ENCODE measurements around the gene HES6.

HES6 gene

DNA sequence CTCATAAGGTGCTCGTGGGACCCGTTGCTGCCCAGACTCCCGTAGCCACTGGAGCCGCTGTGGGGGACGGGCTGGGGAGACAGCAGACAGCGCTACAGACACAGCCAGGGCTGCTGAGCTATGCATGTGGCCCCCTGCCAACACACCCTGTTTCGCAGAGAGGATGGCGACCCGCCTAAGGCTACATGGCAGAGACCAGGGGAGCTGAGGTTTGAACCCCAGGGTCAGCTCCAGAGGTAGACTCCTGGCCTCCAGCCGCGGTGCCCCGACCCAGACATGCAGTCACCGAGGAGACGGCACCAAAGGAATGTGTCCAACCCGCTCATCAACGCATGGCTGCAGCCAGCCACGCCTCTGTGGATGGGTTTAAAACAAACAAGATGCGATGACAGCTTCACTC lies 21.0 kb upstream of the HES6 start:
- H3K27me3 ChIP-seq (ENCODE audit: control insufficient read depth in 1 of 2, insufficient read depth in 1 of 2, low read length in 2 of 2): no peaks in the 10 kb centered on the region
- H3K23ac ChIP-seq (ENCODE audit: low read length in 2 of 2): no peak overlapping the region
- H2BK15ac ChIP-seq (ENCODE audit: low read depth, poor library complexity, severe bottlenecking): no peak overlapping the region
- H2BK5ac ChIP-seq (ENCODE audit: low read depth, low read length, poor library complexity, severe bottlenecking): no peak overlapping the region
- H2BK12ac ChIP-seq (ENCODE audit: low read length in 2 of 2): no peak overlapping the region
- H4K91ac ChIP-seq (ENCODE audit: low read length): no peak overlapping the region
- no peak overlapping the region for H3K4me2 ChIP-seq (ENCODE audit: low read length, poor library complexity, severe bottlenecking)
- WGBS: 92% methylated on average over 18 of the region's 18 CpGs
- no peak overlapping the region for H3K9ac ChIP-seq (ENCODE audit: low read length)
- H3K4me1 ChIP-seq (ENCODE audit: control insufficient read depth, insufficient read depth, low read depth, low read length): peaks cover 27% of the 10 kb centered on the region
- H3K79me1 ChIP-seq (replicated peaks; ENCODE audit: low read length, poor library complexity, severe bottlenecking): no peaks in the 10 kb centered on the region
- peaks cover 54 to 60% of the 10 kb centered on the region in 2 experiments for H3K36me3 ChIP-seq (ENCODE audit: control insufficient read depth in 1 of 2, insufficient read depth in 2 of 2, low read depth in 1 of 2, low read length in 2 of 2)
- no peak overlapping the region for H4K8ac ChIP-seq (ENCODE audit: low read length)
- no peak overlapping the region for H3K4me3 ChIP-seq (ENCODE audit: insufficient read depth in 1 of 2, low read depth in 1 of 2, low read length in 2 of 2)
- H2AFZ ChIP-seq (ENCODE audit: low read depth, low read length): no peak overlapping the region
- no peaks in the 10 kb centered on the region for H3K9me3 ChIP-seq (ENCODE audit: control insufficient read depth, low read length)
- H3K4ac ChIP-seq (ENCODE audit: low read depth in 1 of 2, low read length in 2 of 2): no peak overlapping the region
- no peak for DNase-seq
- H3K27ac ChIP-seq (ENCODE audit: low read length, poor library complexity, severe bottlenecking): no peak overlapping the region
- H2BK120ac ChIP-seq (ENCODE audit: low read depth, low read length): no peak overlapping the region
- H3K18ac ChIP-seq (ENCODE audit: low read depth in 1 of 2, low read length in 2 of 2): no peak overlapping the region
- no peak overlapping the region for H2AK5ac ChIP-seq (ENCODE audit: low read length, severe bottlenecking)
- no peak overlapping the region for H3K14ac ChIP-seq (ENCODE audit: low read length in 2 of 2)

DNA sequence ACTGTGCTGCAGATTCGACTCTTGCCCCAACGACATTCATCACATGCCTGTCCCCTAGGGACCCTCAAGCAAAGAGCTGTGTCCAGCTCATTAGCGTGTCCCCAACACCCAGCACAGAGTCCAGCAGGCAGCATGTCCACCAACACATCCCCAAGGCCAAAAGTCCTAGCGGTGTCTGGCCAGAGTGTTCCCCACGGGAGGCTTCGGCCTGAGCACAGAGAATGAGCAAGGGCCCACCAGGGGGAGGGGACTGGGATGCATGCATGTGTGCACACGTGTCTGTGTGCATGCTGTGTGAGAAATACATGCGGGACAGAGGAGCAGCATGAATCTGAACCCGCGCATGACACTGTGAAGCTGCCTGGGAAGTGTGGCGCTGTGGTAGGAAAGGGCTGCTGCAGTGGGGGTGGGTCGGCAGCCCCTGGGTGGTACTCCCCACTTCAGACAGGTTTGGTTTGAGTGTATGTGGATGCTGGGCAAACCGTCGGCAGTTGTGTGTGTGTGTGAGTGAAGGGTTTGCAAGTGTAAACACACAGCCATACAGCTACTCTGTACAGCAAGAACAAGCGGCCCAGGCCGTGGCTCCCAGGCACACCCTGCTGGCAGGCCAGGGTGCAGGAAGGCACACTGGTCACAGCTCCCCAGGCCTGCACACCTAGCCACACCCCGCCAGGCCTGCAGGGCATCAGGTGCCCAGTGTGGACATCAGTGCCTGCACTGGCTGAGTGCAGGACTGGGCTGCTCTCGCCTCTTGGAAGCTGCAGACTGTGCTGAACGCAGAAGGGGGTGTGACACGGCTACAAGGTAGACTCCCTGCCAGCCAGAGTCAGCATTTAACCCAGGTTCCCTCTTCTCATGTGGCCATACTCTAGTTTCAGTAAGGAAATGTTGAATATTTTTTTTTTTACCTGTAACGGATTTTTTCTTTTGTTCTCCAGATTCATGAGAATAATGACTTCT lies 19.5 kb upstream of the HES6 start:
- H3K27ac ChIP-seq (ENCODE audit: low read length, poor library complexity, severe bottlenecking): no peak overlapping the region
- H4K91ac ChIP-seq (ENCODE audit: low read length): no peak overlapping the region
- peaks cover 62 to 66% of the 10 kb centered on the region in 2 experiments for H3K36me3 ChIP-seq (ENCODE audit: control insufficient read depth in 1 of 2, insufficient read depth in 2 of 2, low read depth in 1 of 2, low read length in 2 of 2)
- no peaks in the 10 kb centered on the region for H3K9me3 ChIP-seq (ENCODE audit: control insufficient read depth, low read length)
- no peak for DNase-seq
- 88% methylated on average over 17 of the region's 21 CpGs for WGBS
- no peak overlapping the region for H3K4me2 ChIP-seq (ENCODE audit: low read length, poor library complexity, severe bottlenecking)
- no peak overlapping the region for H2BK15ac ChIP-seq (ENCODE audit: low read depth, poor library complexity, severe bottlenecking)
- no peak overlapping the region for H2BK12ac ChIP-seq (ENCODE audit: low read length in 2 of 2)
- H2AFZ ChIP-seq (ENCODE audit: low read depth, low read length): no peak overlapping the region
- no peak overlapping the region for H3K4me3 ChIP-seq (ENCODE audit: insufficient read depth in 1 of 2, low read depth in 1 of 2, low read length in 2 of 2)
- H3K4ac ChIP-seq (ENCODE audit: low read depth in 1 of 2, low read length in 2 of 2): no peak overlapping the region
- no peak overlapping the region for H3K18ac ChIP-seq (ENCODE audit: low read depth in 1 of 2, low read length in 2 of 2)
- peak overlapping the region in 1 of 2 experiments; percentile 6 for H3K14ac ChIP-seq (ENCODE audit: low read length in 2 of 2)
- peak overlapping the region; percentile 11 for H2AK5ac ChIP-seq (ENCODE audit: low read length, severe bottlenecking)
- H3K4me1 ChIP-seq (ENCODE audit: control insufficient read depth, insufficient read depth, low read depth, low read length): peaks cover 27% of the 10 kb centered on the region
- no peak overlapping the region for H3K9ac ChIP-seq (ENCODE audit: low read length)
- no peak overlapping the region for H3K23ac ChIP-seq (ENCODE audit: low read length in 2 of 2)
- H3K79me1 ChIP-seq (replicated peaks; ENCODE audit: low read length, poor library complexity, severe bottlenecking): no peaks in the 10 kb centered on the region
- no peak overlapping the region for H4K8ac ChIP-seq (ENCODE audit: low read length)
- H2BK5ac ChIP-seq (ENCODE audit: low read depth, low read length, poor library complexity, severe bottlenecking): no peak overlapping the region
- H2BK120ac ChIP-seq (ENCODE audit: low read depth, low read length): no peak overlapping the region
- H3K27me3 ChIP-seq (ENCODE audit: control insufficient read depth in 1 of 2, insufficient read depth in 1 of 2, low read length in 2 of 2): no peaks in the 10 kb centered on the region

DNA sequence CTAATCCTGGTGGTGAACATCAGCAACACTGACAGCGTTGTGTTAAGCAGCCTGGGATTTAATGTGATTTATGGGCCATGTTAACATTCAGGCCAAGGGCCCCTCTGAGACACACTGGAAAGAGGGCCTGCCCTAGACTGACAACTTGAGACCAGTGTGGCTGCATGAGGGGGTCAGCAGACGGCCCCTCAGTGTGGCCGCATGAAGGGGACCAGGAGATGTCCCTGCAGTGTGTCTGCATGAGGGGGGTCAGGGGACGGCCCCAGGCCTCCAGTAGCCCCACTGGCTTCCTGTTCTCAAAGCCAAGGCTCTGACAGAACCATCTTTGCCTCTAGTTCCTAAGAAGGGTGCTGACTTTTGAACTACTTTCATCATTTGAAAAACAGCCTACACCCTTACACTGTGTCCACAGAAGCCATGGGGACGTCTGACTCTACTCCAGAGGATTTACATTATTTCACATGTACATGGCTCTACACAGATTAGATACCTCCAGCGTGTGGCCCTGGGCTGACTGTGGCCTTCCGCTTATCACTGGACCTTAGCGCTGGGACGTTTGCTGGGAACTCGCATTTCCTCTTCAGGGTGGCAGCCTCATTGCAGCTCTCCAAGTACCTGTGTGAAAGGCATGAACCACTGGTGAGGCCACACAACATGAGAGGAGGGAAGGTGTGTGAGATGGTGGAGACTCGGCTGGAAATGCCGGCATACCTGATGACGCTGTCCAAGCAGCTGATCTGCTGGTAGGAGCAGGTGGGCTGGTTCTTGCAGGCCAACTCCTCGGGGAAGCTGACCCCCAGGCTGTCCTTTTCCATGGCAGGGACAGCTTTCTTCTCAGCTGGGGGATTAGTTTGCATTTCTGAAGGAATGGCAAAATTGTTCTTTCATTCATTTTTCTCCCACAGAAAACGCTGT lies 18.2 kb upstream of the HES6 start:
- no peak overlapping the region for H3K14ac ChIP-seq (ENCODE audit: low read length in 2 of 2)
- no peak overlapping the region for H2AK5ac ChIP-seq (ENCODE audit: low read length, severe bottlenecking)
- no peak overlapping the region for H3K4me2 ChIP-seq (ENCODE audit: low read length, poor library complexity, severe bottlenecking)
- no peak overlapping the region for H4K8ac ChIP-seq (ENCODE audit: low read length)
- no peak overlapping the region for H3K23ac ChIP-seq (ENCODE audit: low read length in 2 of 2)
- no peak overlapping the region for H3K9ac ChIP-seq (ENCODE audit: low read length)
- no peaks in the 10 kb centered on the region for H3K27me3 ChIP-seq (ENCODE audit: control insufficient read depth in 1 of 2, insufficient read depth in 1 of 2, low read length in 2 of 2)
- no peak overlapping the region for H2AFZ ChIP-seq (ENCODE audit: low read depth, low read length)
- WGBS: 91% methylated on average over 15 of the region's 15 CpGs
- peaks cover 63 to 78% of the 10 kb centered on the region in 2 experiments for H3K36me3 ChIP-seq (ENCODE audit: control insufficient read depth in 1 of 2, insufficient read depth in 2 of 2, low read depth in 1 of 2, low read length in 2 of 2)
- no peak overlapping the region for H2BK5ac ChIP-seq (ENCODE audit: low read depth, low read length, poor library complexity, severe bottlenecking)
- H3K9me3 ChIP-seq (ENCODE audit: control insufficient read depth, low read length): no peaks in the 10 kb centered on the region
- H3K18ac ChIP-seq (ENCODE audit: low read depth in 1 of 2, low read length in 2 of 2): no peak overlapping the region
- no peak overlapping the region for H3K4me3 ChIP-seq (ENCODE audit: insufficient read depth in 1 of 2, low read depth in 1 of 2, low read length in 2 of 2)
- H2BK120ac ChIP-seq (ENCODE audit: low read depth, low read length): no peak overlapping the region
- no peak overlapping the region for H4K91ac ChIP-seq (ENCODE audit: low read length)
- no peaks in the 10 kb centered on the region for H3K79me1 ChIP-seq (replicated peaks; ENCODE audit: low read length, poor library complexity, severe bottlenecking)
- H2BK15ac ChIP-seq (ENCODE audit: low read depth, poor library complexity, severe bottlenecking): no peak overlapping the region
- no peak overlapping the region for H3K4ac ChIP-seq (ENCODE audit: low read depth in 1 of 2, low read length in 2 of 2)
- peaks cover 27% of the 10 kb centered on the region for H3K4me1 ChIP-seq (ENCODE audit: control insufficient read depth, insufficient read depth, low read depth, low read length)
- no peak overlapping the region for H2BK12ac ChIP-seq (ENCODE audit: low read length in 2 of 2)
- no peak for DNase-seq
- no peak overlapping the region for H3K27ac ChIP-seq (ENCODE audit: low read length, poor library complexity, severe bottlenecking)

GRCh38 chr2:238256594-238257104 lies 16.8 kb upstream of the HES6 start:
- no peak overlapping the region for H2BK120ac ChIP-seq (ENCODE audit: low read depth, low read length)
- H3K18ac ChIP-seq (ENCODE audit: low read depth in 1 of 2, low read length in 2 of 2): no peak overlapping the region
- no peak overlapping the region for H2BK15ac ChIP-seq (ENCODE audit: low read depth, poor library complexity, severe bottlenecking)
- no peak overlapping the region for H3K4me3 ChIP-seq (ENCODE audit: insufficient read depth in 1 of 2, low read depth in 1 of 2, low read length in 2 of 2)
- no peak overlapping the region for H3K23ac ChIP-seq (ENCODE audit: low read length in 2 of 2)
- no peak overlapping the region for H3K4ac ChIP-seq (ENCODE audit: low read depth in 1 of 2, low read length in 2 of 2)
- H3K79me1 ChIP-seq (replicated peaks; ENCODE audit: low read length, poor library complexity, severe bottlenecking): no peaks in the 10 kb centered on the region
- no peak overlapping the region for H2BK5ac ChIP-seq (ENCODE audit: low read depth, low read length, poor library complexity, severe bottlenecking)
- H4K91ac ChIP-seq (ENCODE audit: low read length): no peak overlapping the region
- no peak overlapping the region for H2BK12ac ChIP-seq (ENCODE audit: low read length in 2 of 2)
- peaks cover 19% of the 10 kb centered on the region for H3K4me1 ChIP-seq (ENCODE audit: control insufficient read depth, insufficient read depth, low read depth, low read length)
- H3K9me3 ChIP-seq (ENCODE audit: control insufficient read depth, low read length): no peaks in the 10 kb centered on the region
- H3K27ac ChIP-seq (ENCODE audit: low read length, poor library complexity, severe bottlenecking): no peak overlapping the region
- H3K4me2 ChIP-seq (ENCODE audit: low read length, poor library complexity, severe bottlenecking): no peak overlapping the region
- H3K27me3 ChIP-seq (ENCODE audit: control insufficient read depth in 1 of 2, insufficient read depth in 1 of 2, low read length in 2 of 2): no peaks in the 10 kb centered on the region
- H3K9ac ChIP-seq (ENCODE audit: low read length): no peak overlapping the region
- peak; percentile 84 for DNase-seq
- WGBS: 65% methylated on average over 14 of the region's 18 CpGs
- no peak overlapping the region for H2AFZ ChIP-seq (ENCODE audit: low read depth, low read length)
- peaks cover 64 to 82% of the 10 kb centered on the region in 2 experiments for H3K36me3 ChIP-seq (ENCODE audit: control insufficient read depth in 1 of 2, insufficient read depth in 2 of 2, low read depth in 1 of 2, low read length in 2 of 2)
- H2AK5ac ChIP-seq (ENCODE audit: low read length, severe bottlenecking): no peak overlapping the region
- H4K8ac ChIP-seq (ENCODE audit: low read length): no peak overlapping the region
- no peak overlapping the region for H3K14ac ChIP-seq (ENCODE audit: low read length in 2 of 2)
